GM10266 (cell line): ENCODE results near the gene IL6R.

ENCODE experiments used
- DNase-seq: peaks from one replicate; pipeline ENCODE4 v3.0.0; 2012; ENCODE audit errors: extremely low spot score
- CTCF ChIP-seq: IDR thresholded peaks from 2 replicates; pipeline ENCODE4 v1.5.1; 2012; ENCODE audit warnings: mild to moderate bottlenecking, low read depth; ENCODE audit not compliant: control insufficient read depth, insufficient read depth; ENCODE audit errors: missing control alignments

IL6R gene

GRCh38 chr1:154467434-154468102, 62.4 kb downstream of the IL6R start:
- no peak for DNase-seq
- no peak for TF ChIP-seq CTCF

- no peak for DNase-seq
- TF ChIP-seq CTCF: no peak
Measured at GRCh38 chr1:154468535-154469250, 63.5 kb downstream of the IL6R start.

GRCh38 chr1:154469844-154470560, 64.9 kb downstream of the IL6R start:
- TF ChIP-seq CTCF: no peak

GRCh38 chr1:154471304-154471703, 66.2 kb downstream of the IL6R start:
- no peak for TF ChIP-seq CTCF
- DNase-seq: no peak

More at GRCh38 chr1:154469844-154470560, 64.9 kb downstream of the IL6R start:
- no peak for DNase-seq

GRCh38 chr1:154474802-154475201, 69.7 kb downstream of the IL6R start:
- no peak for DNase-seq
- TF ChIP-seq CTCF: no peak

GRCh38 chr1:154476791-154477190, 71.6 kb downstream of the IL6R start:
- DNase-seq: no peak
- no peak for TF ChIP-seq CTCF
